ENCODE data around the gene LLPH.

DNA sequence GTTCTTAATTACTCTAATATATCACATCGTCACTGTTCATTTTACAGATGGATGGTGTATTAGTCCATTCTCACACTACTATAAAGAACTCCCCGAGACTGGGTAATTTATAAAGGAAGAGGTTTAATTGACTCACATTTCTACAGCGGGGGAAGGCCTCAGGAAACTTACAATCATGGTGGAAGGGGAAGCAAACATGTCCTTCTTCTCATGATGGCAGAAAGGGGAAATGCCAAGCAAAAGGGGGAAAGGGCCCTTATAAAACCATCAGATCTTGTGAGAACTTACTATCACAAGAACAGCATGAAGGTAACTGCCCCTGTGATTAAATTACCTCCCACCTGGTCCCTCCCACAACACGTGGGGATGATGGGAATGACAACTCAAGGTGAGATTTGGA lies 32.7 kb upstream of the LLPH start:
- TF ChIP-seq, protein P1, sequence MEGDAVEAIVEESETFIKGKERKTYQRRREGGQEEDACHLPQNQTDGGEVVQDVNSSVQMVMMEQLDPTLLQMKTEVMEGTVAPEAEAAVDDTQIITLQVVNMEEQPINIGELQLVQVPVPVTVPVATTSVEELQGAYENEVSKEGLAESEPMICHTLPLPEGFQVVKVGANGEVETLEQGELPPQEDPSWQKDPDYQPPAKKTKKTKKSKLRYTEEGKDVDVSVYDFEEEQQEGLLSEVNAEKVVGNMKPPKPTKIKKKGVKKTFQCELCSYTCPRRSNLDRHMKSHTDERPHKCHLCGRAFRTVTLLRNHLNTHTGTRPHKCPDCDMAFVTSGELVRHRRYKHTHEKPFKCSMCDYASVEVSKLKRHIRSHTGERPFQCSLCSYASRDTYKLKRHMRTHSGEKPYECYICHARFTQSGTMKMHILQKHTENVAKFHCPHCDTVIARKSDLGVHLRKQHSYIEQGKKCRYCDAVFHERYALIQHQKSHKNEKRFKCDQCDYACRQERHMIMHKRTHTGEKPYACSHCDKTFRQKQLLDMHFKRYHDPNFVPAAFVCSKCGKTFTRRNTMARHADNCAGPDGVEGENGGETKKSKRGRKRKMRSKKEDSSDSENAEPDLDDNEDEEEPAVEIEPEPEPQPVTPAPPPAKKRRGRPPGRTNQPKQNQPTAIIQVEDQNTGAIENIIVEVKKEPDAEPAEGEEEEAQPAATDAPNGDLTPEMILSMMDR (IDR thresholded peaks at IDR 0.05), result no peak
- no peak for TF ChIP-seq POLR2A (IDR thresholded peaks at IDR 0.05)
